HUES6 (cell line): ENCODE data around the gene LRCOL1.

Experiments
- H3K27ac ChIP-seq: 2 replicates; pipeline ENCODE4 v1.7.0; 2013; ENCODE audit warnings: low read depth, mild to moderate bottlenecking, low read length, inconsistent platforms
- H3K27me3 ChIP-seq: 2 replicates; pipeline ENCODE4 v1.6.1; 2013; ENCODE audit warnings: low read length; ENCODE audit not compliant: control insufficient read depth, insufficient read depth
- H3K36me3 ChIP-seq: 2 replicates; pipeline ENCODE4 v1.6.1; 2013; ENCODE audit warnings: low read length; ENCODE audit not compliant: control insufficient read depth, insufficient read depth
- H3K4me1 ChIP-seq: 2 replicates; pipeline ENCODE4 v1.6.1; 2013; ENCODE audit warnings: low read length; ENCODE audit not compliant: control insufficient read depth, insufficient read depth
- H3K4me3 ChIP-seq: 2 replicates; pipeline ENCODE4 v1.5.1; 2013; ENCODE audit warnings: low read depth, low read length
- H3K9ac ChIP-seq: one replicate; pipeline ENCODE4 v1.6.1; 2013; ENCODE audit warnings: mild to moderate bottlenecking, low read length
- H3K9me3 ChIP-seq: 2 replicates; pipeline ENCODE4 v1.6.1; 2013; ENCODE audit warnings: low read depth, low read length; ENCODE audit not compliant: control insufficient read depth, insufficient read depth

The LRCOL1 gene

DNA sequence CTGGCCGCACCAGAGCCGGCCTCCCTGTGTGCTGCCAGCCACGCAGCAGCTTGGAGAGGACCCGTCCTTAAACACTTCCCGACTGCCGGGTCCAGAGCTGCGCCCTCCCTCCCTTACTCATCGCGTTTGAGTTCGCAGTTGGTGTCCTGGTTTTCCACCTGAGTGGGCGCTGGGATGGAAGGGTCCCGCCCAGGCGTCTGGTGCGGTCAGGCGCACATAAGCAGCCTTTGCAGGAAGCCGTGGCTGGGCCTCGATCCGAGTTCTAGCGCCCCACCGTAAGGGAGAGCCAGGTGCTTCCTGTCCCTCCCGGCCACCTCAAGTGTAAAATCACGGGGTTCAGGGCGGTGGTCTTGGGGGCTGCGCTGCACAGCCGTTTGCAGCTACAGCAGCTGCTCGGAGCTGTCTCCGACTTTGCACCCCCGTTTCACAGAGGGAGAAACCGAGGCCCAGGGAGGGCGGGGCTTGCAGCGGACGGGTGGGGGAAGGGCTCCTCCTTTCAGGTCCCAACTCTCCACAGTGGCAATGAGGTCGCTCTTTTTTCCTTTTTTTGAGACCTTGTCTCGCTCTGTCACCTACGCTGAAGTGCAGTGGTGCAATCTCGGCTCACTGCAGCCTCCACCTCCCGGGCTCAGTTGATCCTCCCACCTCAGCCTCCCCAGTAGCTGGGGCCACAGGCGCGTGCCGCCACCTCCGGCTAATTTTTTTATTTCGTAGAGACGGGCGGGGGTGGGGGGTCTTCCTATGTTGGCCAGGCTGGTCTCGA, 51.3 kb downstream of the LRCOL1 start:
- Histone ChIP-seq H3K9me3 (no peaks in the 10 kb centered on the region), H3K4me1 (peaks cover 6% of the 10 kb centered on the region), H3K27ac (no peak overlapping the region), H3K27me3 (peaks cover 52% of the 10 kb centered on the region), H3K4me3 (peak overlapping the region; percentile 63), H3K9ac (no peak overlapping the region), H3K36me3 (no peaks in the 10 kb centered on the region)

DNA sequence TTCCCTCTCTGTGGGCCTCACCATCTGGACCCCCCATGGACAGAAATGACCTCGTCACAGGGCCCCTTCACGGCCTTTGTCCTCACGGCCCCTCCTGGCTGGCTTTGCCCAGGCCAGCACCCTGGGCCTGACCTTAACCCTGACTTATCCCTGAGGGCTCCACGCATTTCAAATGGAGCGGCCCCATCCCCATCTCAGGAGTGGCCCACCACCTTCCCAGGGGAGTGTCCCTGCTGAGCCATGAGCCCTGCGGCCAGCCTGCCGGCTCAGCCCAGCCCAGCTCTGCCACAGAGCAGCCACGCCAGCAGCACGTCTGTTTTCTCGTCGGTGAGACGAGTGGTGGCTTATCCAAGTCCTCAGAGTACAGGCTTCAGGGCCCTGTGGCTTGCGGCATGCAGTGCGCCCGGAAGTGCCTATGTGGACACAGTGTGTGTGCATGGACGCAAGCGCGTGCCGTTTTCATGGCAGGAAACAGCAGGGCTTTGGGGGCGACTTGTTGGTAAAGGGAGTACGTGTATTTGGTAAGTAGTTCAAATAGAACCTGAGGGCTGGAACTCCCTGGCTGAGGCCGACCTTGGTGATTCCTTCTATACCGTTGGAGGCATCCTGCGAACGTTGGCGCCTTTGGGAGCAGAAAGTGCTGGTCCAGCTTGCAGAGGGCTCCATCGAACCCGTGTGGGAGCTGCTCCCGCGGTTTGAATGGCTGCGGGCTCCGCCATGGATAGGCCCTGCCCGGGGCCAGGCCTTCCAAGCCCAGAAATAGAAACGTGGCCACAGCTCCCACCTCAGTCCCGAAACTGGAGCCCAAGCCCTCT, 52.1 kb downstream of the LRCOL1 start:
- peaks cover 59% of the 10 kb centered on the region for H3K27me3 ChIP-seq
- no peak overlapping the region for H3K27ac ChIP-seq
- no peaks in the 10 kb centered on the region for H3K36me3 ChIP-seq
- peaks cover 6% of the 10 kb centered on the region for H3K4me1 ChIP-seq
- no peak overlapping the region for H3K4me3 ChIP-seq
- H3K9ac ChIP-seq: no peak overlapping the region
- no peaks in the 10 kb centered on the region for H3K9me3 ChIP-seq

DNA sequence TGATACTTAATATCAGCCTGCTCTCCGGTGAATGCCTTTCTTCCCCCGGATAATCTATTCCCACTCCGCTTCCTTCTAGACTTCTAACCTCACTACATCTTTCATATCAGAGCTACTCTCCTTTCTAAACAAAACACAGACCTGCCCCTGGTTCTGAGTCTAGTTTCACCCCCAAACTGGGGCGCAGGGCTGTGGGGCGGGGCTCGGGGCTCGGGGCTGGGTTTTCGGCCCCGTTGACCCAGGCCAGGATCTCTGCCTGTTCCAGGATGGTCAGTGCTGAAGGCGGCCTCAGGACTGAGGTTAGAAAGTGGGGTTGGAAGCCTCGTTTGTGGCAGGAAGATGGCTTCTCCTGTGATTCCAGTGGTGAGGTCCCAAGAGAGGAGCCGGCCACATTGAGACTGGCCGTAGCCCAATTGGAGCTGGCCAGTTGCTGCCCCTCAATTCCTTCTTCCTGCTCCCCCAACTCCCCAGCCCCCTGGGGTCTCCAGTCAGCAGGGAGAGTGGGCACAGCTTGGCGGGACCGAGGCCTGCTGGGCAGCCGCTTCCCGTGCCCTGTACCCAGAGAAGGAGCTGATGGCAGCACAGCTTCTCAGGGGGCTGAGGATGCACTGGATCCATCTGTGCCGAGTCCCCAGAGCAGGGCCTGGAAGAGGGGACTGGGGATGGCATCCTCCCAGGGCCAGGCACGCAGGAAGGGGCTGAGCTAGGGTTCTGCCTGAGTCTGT, 52.9 kb downstream of the LRCOL1 start:
- H3K9me3 ChIP-seq: no peaks in the 10 kb centered on the region
- H3K4me3 ChIP-seq: no peak overlapping the region
- H3K36me3 ChIP-seq: no peaks in the 10 kb centered on the region
- peaks cover 67% of the 10 kb centered on the region for H3K27me3 ChIP-seq
- no peak overlapping the region for H3K9ac ChIP-seq
- H3K27ac ChIP-seq: no peak overlapping the region
- peaks cover 6% of the 10 kb centered on the region for H3K4me1 ChIP-seq

DNA sequence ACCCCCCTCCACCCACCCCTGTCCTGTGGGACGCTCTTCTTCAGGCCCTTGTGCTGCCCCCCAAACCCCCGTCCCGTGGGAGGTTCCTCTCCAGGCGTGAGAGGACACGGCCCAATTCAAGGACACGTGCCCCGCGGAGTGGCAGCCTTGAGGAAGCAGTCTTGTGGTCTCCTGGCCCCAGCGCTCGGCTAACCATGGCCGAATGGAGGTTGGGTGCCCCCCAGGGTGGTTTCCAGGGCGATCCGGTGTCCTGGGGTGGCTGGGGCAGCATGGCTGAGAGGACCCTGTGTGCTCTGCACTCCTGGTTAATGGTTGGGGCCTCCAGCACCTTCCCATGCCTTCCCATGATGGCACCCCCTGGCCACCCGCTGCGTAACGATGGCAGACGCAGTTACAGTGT, 53.6 kb downstream of the LRCOL1 start:
- Histone ChIP-seq H3K9me3 (no peaks in the 10 kb centered on the region), H3K27me3 (peaks cover 74% of the 10 kb centered on the region), H3K27ac (no peak overlapping the region), H3K4me3 (no peak overlapping the region), H3K9ac (no peak overlapping the region), H3K4me1 (peaks cover 6% of the 10 kb centered on the region), H3K36me3 (no peaks in the 10 kb centered on the region)

DNA sequence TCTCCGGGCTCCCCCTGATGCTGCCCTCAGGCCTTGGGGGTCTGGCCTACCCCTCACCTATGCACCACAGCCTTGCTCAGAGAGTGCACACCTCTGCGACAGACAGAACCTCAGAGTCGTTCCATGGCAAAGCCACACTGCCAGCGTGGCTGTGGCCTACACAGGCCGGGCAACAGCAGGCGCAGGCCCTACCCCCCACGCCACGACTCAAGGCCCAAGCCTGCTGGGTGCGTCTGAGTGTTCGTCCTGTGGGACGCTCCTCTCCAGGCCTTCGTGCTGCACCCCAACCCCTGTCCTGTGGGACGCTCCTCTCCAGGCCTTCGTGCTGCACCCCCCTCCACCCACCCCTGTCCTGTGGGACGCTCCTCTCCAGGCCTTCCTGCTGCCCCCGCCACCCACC, 54.2 kb downstream of the LRCOL1 start:
- Histone ChIP-seq H3K36me3 (no peaks in the 10 kb centered on the region), H3K9ac (no peak overlapping the region), H3K27me3 (peaks cover 80% of the 10 kb centered on the region), H3K27ac (no peak overlapping the region), H3K4me3 (no peak overlapping the region), H3K4me1 (peaks cover under 1% of the 10 kb centered on the region), H3K9me3 (no peaks in the 10 kb centered on the region)

DNA sequence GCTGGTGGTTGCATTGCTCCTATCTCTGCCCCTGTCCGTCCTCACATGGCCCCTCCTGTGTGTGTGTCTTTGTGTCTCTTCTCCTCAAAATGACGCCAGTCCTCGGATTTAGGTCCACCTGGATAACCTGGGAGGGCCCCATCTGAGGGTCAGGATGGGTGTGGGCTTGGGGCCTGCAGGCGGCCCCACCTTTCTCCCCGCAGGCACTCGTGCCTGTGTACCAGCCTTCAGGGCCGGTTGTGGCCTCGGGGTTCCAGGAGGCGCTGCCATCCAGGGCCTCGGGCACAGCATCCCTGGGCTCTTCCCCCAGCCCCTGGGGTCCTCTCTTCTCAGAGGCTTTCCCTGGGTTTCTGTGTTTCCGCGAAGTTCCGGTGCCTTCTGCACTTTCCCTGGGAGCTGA, 54.7 kb downstream of the LRCOL1 start:
- peaks cover 81% of the 10 kb centered on the region for H3K27me3 ChIP-seq
- H3K9ac ChIP-seq: no peak overlapping the region
- H3K4me1 ChIP-seq: peaks cover 2% of the 10 kb centered on the region; the same call in 1 of the 2 replicates
- H3K4me3 ChIP-seq: no peak overlapping the region
- H3K27ac ChIP-seq: no peak overlapping the region
- no peaks in the 10 kb centered on the region for H3K9me3 ChIP-seq
- no peaks in the 10 kb centered on the region for H3K36me3 ChIP-seq

DNA sequence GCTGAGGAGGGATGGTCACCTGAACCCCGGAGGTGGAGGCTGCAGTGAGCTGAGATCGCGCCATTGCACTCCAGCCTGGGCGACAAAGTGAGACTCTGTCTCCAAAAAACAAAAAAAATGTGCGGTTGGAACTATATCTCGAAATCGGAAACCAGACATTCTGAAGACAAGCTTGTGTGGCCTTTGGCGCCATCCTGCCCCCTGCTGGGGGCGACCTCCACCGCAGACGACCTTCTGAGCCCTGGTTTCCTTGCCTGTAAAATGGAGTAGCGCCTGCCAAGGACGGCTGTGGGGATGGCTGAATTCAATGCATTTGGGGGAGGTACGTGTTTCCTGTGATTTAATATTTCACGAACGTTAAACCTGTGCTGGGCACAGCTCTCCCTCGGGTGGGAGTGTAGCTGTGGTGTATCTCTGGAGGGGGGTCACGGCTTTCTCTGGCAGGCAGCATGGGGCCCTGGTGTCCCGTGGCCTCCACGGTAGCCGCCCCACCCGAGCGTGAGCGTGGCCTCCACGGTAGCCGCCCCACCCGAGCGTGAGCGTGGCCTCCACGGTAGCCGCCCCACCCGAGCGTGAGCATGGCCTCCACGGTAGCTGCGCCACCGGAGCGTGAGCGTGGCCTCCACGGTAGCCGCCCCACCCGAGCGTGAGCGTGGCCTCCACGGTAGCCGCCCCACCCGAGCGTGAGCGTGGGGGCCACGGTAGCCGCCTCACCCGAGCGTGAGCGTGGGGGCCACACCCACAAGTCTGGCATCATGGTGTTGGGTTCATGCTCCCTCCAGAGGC, 55.3 kb downstream of the LRCOL1 start:
- Histone ChIP-seq H3K27ac (no peak overlapping the region), H3K9ac (no peak overlapping the region), H3K36me3 (no peaks in the 10 kb centered on the region), H3K9me3 (no peaks in the 10 kb centered on the region), H3K27me3 (peaks cover 87% of the 10 kb centered on the region), H3K4me3 (no peak overlapping the region), H3K4me1 (peaks cover 9% of the 10 kb centered on the region; the same call in 1 of the 2 replicates)
